ENCODE data around the gene ILK.

GRCh38 chr11:6631361-6631890 lies 27.9 kb downstream of the ILK start:
- no peak for TF ChIP-seq EZH2 (IDR thresholded peaks at IDR 0.05; ENCODE audit: insufficient read depth, low read length)
- TF ChIP-seq CTCF (IDR thresholded peaks at IDR 0.05; ENCODE audit: insufficient read depth, low read depth, low read length) = no peak
